Renal pelvis (tissue), 12 donors: ENCODE results near the gene XRCC3. TPM values are rescaled to one million over a fixed set of nuclear protein-coding genes. Genes with fewer than 3 reads are reported as not detected.

Experiments
- DNase-seq: peaks from one replicate; pipeline ENCODE4 v3.0.0-alpha.2; 2013
- long read RNA-seq, 16 experiments: transcript quantifications; one replicate each; lab custom pipeline, GENCODE V29; 2026
- polyA plus RNA-seq, 3 donors: library from polyadenylated mRNA; unstranded; fragments of 120-200 nt; gene quantifications; one replicate each; pipeline ENCODE4 v1.2.1, GENCODE V29; 2013; ENCODE audit not compliant: insufficient read length in 3 of 3

XRCC3 gene
- polyA plus RNA-seq, result 10 to 100 TPM; 15.5 to 23.1 (median 21.1) TPM
- long read RNA-seq, donor 1, partial matches to known transcripts, result 0 of 2 reads
- long read RNA-seq, donor 1, other reads (novel, unspliced or antisense), result 0 of 2 reads
- long read RNA-seq, donor 2, partial matches to known transcripts, result 0 of 1 reads
- long read RNA-seq, donor 2, other reads (novel, unspliced or antisense), result 0 of 1 reads
- long read RNA-seq, donor 3, result 0 reads
- long read RNA-seq, donor 4, partial matches to known transcripts, result 0 of 2 reads
- long read RNA-seq, donor 4, other reads (novel, unspliced or antisense), result 0 of 2 reads
- long read RNA-seq, donor 5, partial matches to known transcripts, result 0 of 1 reads
- long read RNA-seq, donor 5, other reads (novel, unspliced or antisense), result 0 of 1 reads
- long read RNA-seq, donor 6, partial matches to known transcripts, result 0 of 1 reads
- long read RNA-seq, donor 6, other reads (novel, unspliced or antisense), result 0 of 1 reads
- long read RNA-seq, donor 7, partial matches to known transcripts, result 0 of 2 reads
- long read RNA-seq, donor 7, other reads (novel, unspliced or antisense), result 0 of 2 reads
- long read RNA-seq, donor 8, partial matches to known transcripts, result 0 of 2 reads
- long read RNA-seq, donor 8, other reads (novel, unspliced or antisense), result 0 of 2 reads
- long read RNA-seq, donor 9, partial matches to known transcripts, result 0 of 5 reads
- long read RNA-seq, donor 9, other reads (novel, unspliced or antisense), result 0 of 5 reads
- long read RNA-seq, donor 10, result 0 reads
- long read RNA-seq, donor 11, partial matches to known transcripts, result 0 of 3 reads
- long read RNA-seq, donor 11, other reads (novel, unspliced or antisense), result 0 of 3 reads
- long read RNA-seq, donor 12, result 0 reads
- long read RNA-seq, donor 13, result 0 reads
- long read RNA-seq, donor 14, result 0 reads
- long read RNA-seq, donor 15, result 0 reads
- long read RNA-seq, donor 16, partial matches to known transcripts, result 0 of 2 reads
- long read RNA-seq, donor 16, other reads (novel, unspliced or antisense), result 0 of 2 reads

GRCh38 chr14:103715052-103716000 is at the start of gene XRCC3, which contains the start of gene ZFYVE21:
Gene XRCC3 (minus strand): TSS chr14:103715451. CDS start chr14:103711087, 4,364 bp downstream.
Gene ZFYVE21 (plus strand): TSS chr14:103715810. CDS start chr14:103715842, 32 bp downstream.
- peak; percentile 99 for DNase-seq

GRCh38 chr14:103763730-103764488 is 48.7 kb upstream of the XRCC3 start:
- DNase-seq, result no peak

GRCh38 chr14:103762541-103762940 is 47.3 kb upstream of the XRCC3 start:
- DNase-seq, result no peak

GRCh38 chr14:103762036-103762435 is 46.8 kb upstream of the XRCC3 start:
- no peak for DNase-seq

GRCh38 chr14:103758059-103758776 is 43.0 kb upstream of the XRCC3 start:
- DNase-seq, result no peak

- DNase-seq, result no peak
Measured at GRCh38 chr14:103755060-103755459, 39.8 kb upstream of the XRCC3 start.

- DNase-seq, result no peak
Measured at GRCh38 chr14:103753774-103754173, 38.5 kb upstream of the XRCC3 start.

- no peak for DNase-seq
Measured at GRCh38 chr14:103749860-103750259, 34.6 kb upstream of the XRCC3 start.

GRCh38 chr14:103749452-103749851 is 34.2 kb upstream of the XRCC3 start:
- DNase-seq, result no peak

GRCh38 chr14:103748534-103748857 is 33.2 kb upstream of the XRCC3 start:
- DNase-seq, result no peak

- no peak for DNase-seq
Measured at GRCh38 chr14:103746701-103747100, 31.4 kb upstream of the XRCC3 start.

GRCh38 chr14:103745424-103745823 is 30.2 kb upstream of the XRCC3 start:
- DNase-seq, result no peak

- DNase-seq, result no peak
Measured at GRCh38 chr14:103744621-103745395, 29.6 kb upstream of the XRCC3 start.

- no peak for DNase-seq
Measured at GRCh38 chr14:103743691-103744090, 28.4 kb upstream of the XRCC3 start.

- no peak for DNase-seq
Measured at GRCh38 chr14:103742499-103743255, 27.4 kb upstream of the XRCC3 start.

- DNase-seq, result no peak
Measured at GRCh38 chr14:103741876-103742275, 26.6 kb upstream of the XRCC3 start.

- DNase-seq, result no peak
Measured at GRCh38 chr14:103740991-103741689, 25.9 kb upstream of the XRCC3 start.
